HL-60/S4 treated with retinoic acid at 250 ng/mL for 4 days and 3 days (cell line): ENCODE measurements around the gene SMTN.

Experiments
- in situ Hi-C: fragments of 300-500 bp; cut with MboI; formaldehyde crosslinking; loops from 2 replicates; pipeline ENCODE4 v1.7.0; 2022; ENCODE audit warnings: low sequenced_read_pairs

SMTN gene

GRCh38 chr22:31125521-31126117 is 44.5 kb downstream of the SMTN start:
- in situ Hi-C loops = no loop called here

DNA sequence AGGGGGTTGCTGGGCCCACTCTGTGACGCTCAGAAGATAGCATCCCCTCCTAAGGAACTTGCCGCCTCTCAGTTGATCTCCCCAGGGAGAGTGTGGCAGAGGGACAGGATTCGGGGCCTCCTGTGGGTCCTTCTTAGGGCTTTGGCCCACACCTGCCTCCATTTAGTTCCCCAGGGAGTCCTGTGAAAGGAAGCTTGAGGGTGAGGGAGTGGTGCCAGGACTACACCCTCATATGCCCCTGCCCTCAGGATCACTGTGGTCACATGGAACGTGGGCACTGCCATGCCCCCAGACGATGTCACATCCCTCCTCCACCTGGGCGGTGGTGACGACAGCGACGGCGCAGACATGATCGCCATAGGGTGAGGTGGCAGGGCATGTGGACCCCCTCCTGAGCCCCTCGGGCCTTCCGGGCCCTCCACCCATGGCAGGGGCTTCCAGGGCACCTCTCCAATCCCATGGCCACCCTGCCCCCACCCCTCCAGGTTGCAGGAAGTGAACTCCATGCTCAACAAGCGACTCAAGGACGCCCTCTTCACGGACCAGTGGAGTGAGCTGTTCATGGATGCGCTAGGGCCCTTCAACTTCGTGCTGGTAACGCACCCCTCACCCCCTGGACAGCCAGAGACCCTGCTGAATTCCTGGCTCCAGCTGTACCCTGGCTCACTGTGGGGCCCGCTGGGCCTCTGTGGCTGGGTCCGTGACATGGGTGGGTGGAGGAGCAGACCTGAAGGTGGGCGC is 45.2 kb downstream of the SMTN start:
- in situ Hi-C loops = no loop called here

DNA sequence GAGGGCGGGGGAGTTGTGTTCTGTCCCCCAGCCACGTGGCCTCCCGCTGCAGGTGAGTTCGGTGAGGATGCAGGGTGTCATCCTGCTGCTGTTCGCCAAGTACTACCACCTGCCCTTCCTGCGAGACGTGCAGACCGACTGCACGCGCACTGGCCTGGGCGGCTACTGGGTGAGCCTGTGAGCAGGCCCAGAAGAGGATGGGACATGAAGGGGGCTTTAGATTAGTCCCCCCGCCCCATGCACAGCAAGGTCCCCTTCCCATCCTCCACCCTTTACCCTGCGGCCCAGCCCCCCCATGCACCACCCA is 45.7 kb downstream of the SMTN start:
- in situ Hi-C loops = no loop called here

GRCh38 chr22:31127181-31127772 is 46.2 kb downstream of the SMTN start:
- in situ Hi-C loops = no loop called here

DNA sequence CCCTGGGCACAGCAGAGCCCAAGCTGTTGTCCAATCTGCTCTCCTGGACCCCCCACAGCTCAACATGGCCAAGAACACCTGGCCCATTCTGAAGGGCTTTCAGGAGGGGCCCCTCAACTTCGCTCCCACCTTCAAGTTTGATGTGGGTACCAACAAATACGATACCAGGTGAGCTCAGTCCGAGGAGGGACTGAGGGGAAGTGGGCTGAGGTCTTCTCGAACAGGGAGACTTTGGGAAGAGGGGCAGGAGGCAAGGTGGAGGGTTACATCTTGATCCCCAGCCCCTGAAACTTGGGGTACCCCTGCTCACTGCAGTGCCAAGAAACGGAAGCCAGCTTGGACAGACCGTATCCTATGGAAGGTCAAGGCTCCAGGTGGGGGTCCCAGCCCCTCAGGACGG is 47.0 kb downstream of the SMTN start:
- in situ Hi-C loops = no loop called here

- in situ Hi-C loops = no loop called here
Observed at GRCh38 chr22:31130873-31131272, 49.8 kb downstream of the SMTN start.

- in situ Hi-C loops = no loop called here
Observed at GRCh38 chr22:31133911-31134310, 52.8 kb downstream of the SMTN start.

DNA sequence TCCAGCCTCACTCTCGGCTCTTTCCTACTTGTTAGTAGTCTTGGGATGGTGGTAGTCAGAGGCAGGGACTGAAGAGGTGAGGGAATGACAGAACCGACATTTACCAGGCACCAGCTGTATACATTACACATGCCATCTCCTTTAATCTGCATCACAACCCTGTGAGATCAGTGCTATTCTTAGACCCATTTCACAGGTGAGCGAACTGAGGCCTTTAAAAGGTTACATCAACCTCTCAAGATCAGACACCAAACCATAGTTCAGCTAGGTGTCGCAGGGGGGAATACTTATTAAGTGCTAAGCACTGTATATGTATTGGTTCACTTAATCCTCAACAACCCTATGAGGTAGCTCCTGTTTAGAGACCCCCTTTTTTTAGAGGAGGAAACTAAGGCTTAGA is 53.6 kb downstream of the SMTN start:
- in situ Hi-C loops = no loop called here

- in situ Hi-C loops = no loop called here
Observed at GRCh38 chr22:31135706-31136105, 54.6 kb downstream of the SMTN start.

DNA sequence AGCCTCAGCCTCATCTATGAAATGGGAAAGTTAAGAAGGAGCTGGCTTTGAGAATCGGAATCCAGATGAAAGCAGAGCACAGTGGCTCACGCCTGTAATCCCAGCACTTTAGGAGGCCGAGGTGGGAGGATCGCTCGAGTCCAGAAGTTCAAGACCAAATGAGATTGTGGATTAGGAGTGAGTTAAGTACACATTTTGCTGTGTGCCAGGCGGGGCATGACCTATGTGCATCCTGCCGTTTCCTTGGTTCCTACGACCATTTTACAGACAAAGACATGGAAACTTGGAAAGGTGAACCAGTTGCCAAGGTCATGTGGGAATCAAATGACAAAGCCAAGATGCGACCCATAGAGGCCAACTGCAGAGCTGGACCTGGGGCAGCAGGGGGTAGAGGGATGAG is 55.0 kb downstream of the SMTN start:
- in situ Hi-C loops = no loop called here

DNA sequence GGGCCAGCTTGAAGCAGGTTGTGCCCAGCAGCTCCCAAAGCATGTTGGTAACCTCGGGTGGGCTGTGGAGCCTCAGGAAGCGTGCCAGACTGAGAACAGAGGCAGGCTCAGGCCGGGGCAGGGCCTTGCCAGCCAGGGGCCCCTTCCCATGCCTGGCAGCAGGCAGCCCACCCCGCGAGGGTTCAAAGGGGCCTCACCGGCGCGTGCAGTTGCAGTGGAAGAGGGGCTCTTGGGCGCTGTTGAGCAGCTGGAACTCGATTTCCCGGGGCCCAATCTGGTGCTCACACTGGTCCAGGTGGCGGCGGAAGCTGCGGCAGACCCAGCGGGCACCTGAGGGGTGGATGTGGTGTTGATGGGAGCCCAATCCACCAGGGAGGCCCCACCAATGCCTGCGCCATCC is 55.6 kb downstream of the SMTN start:
- in situ Hi-C loops = no loop called here

GRCh38 chr22:31137721-31138120 is 56.6 kb downstream of the SMTN start:
- in situ Hi-C loops = no loop called here

DNA sequence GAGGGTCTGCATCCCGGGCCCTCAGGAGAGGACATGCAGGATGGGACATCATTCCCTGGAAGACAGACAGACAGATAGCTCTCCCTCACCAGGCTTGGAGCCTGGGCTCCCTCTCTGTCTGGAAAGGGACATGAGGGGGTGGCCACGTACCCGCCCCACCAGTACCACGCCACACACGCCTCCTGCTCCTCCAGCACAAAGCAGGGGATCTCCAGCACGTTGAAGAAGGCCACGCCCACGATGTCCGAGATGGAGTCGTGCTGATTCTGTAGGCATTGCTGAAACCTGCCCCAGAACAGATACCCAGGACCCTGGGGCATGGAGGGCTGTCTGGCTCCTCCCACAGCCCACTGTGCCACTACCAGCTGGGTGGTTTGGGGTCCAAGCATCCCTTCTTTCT is 57.0 kb downstream of the SMTN start:
- in situ Hi-C loops = no loop called here

- in situ Hi-C loops = no loop called here
Observed at GRCh38 chr22:31139066-31139465, 57.9 kb downstream of the SMTN start.

- in situ Hi-C loops = no loop called here
Observed at GRCh38 chr22:31139866-31140716, 59.0 kb downstream of the SMTN start, which contains the start of gene PLA2G3. Gene PLA2G3 (minus strand): TSS chr22:31140508. CDS start chr22:31140354, 154 bp downstream.

DNA sequence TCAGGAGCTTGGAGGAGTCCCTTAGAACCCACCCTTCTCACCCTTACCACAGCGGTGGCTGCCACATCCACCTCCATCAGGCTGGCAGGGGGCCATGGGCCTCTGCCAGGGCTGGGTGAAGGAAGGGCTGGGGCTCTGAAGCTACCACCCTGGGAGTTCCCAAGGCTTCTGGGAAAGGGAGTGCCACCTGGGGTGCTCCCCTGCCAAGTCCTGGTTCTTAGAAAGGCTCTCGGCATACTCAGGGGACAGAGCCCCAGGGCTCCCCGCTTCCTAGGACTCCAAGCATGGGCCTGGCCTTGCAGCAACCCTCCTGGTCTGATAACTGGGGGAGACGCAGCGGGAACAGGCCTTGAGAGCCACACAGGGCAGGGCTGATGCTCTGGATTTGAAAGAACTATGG is 59.6 kb downstream of the SMTN start:
- in situ Hi-C loops = no loop called here

- in situ Hi-C loops = no loop called here
Observed at GRCh38 chr22:31141551-31141950, 60.4 kb downstream of the SMTN start.

GRCh38 chr22:31142285-31142684 is 61.2 kb downstream of the SMTN start:
- in situ Hi-C loops = no loop called here

- in situ Hi-C loops = no loop called here
Observed at GRCh38 chr22:31143038-31143437, 61.9 kb downstream of the SMTN start.

GRCh38 chr22:31143537-31143936 is 62.4 kb downstream of the SMTN start:
- in situ Hi-C loops = no loop called here

DNA sequence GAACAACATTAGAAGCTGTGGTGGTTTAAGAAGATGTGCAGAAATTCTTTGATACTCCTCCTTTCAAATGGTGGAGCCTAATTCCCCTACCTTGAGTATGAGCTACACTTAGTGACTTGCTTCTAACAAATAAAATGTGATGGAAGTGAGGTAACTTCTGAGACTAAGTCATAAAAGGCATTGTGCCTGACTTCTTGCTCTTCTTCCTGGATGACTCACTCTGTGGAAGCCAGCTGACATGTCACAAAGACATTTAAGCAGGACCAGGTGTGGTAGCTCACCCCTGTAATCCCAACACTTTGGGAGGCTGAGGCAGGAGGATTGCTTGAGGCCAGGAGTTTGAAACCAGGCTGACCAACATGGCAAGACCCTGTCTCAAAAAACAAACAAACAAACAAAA is 63.1 kb downstream of the SMTN start:
- in situ Hi-C loops = no loop called here

DNA sequence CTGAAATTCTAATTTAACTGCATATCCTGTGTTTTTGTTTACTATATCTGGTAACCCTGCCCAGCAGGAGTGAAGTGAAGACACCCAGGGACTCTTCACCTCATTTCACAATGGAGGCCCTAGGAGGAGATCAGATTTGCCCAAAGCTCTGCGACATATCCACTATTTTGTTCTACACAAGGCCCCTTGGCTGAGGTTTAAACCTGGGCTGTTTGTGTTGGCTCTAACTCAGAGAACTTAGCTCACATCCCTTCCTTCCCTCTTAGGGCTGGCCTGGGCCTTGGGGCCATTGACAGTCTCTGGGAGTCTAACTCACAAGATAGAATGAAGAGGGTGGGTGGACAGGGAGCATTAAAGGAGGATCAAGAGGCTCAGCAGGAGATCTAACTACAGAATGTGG is 67.4 kb downstream of the SMTN start:
- in situ Hi-C loops = no loop called here
